AG10803 (cell line): Measurements from ENCODE around the gene STK24.
"Not testable (repeated sequence)": the region's sequence is repeated elsewhere in the genome, so short reads cannot be mapped to it uniquely, and the experiment has no call there.

Experiments used
- DNase-seq: peaks from one replicate; pipeline ENCODE4 v3.0.0; 2010; ENCODE audit warnings: low read depth
- H3K4me3 ChIP-seq: 2 replicates; pipeline ENCODE4 v1.5.1; 2011; ENCODE audit warnings: mild to moderate bottlenecking, low read length, control low read depth
- CTCF ChIP-seq: conservative IDR thresholded peaks from 2 replicates; pipeline ENCODE4 v1.5.1; 2011; ENCODE audit warnings: mild to moderate bottlenecking, low read length, control low read depth, inconsistent platforms

The STK24 gene

GRCh38 chr13:98419786-98420553 is 156.9 kb downstream of the STK24 start:
- H3K4me3 ChIP-seq: no peak overlapping the region
- TF ChIP-seq CTCF: no peak
- no peak for DNase-seq

GRCh38 chr13:98416408-98416807 is 160.5 kb downstream of the STK24 start:
- TF ChIP-seq CTCF: no peak
- no peak for DNase-seq

GRCh38 chr13:98415326-98416070 is 161.4 kb downstream of the STK24 start:
- no peak for DNase-seq
- no peak overlapping the region for H3K4me3 ChIP-seq
- no peak for TF ChIP-seq CTCF

More at GRCh38 chr13:98416408-98416807, 160.5 kb downstream of the STK24 start:
- H3K4me3 ChIP-seq: no peak overlapping the region

- no peak for DNase-seq
- no peak overlapping the region for H3K4me3 ChIP-seq
- no peak for TF ChIP-seq CTCF
Measured at GRCh38 chr13:98413796-98414195, 163.1 kb downstream of the STK24 start.

GRCh38 chr13:98413278-98413677 is 163.6 kb downstream of the STK24 start:
- not testable (repeated sequence) for DNase-seq, H3K4me3 ChIP-seq

GRCh38 chr13:98411617-98412265 is 165.2 kb downstream of the STK24 start:
- no peak for TF ChIP-seq CTCF

GRCh38 chr13:98411013-98411412 is 165.9 kb downstream of the STK24 start:
- no peak for DNase-seq
- H3K4me3 ChIP-seq: no peak overlapping the region
- no peak for TF ChIP-seq CTCF

More at GRCh38 chr13:98411617-98412265, 165.2 kb downstream of the STK24 start:
- DNase-seq: peak; percentile 45
- H3K4me3 ChIP-seq: no peak overlapping the region
